H1 (cell line): ENCODE data around the gene PFKFB3. TPM values are rescaled to one million over a fixed set of nuclear protein-coding genes. Genes with fewer than 3 reads are reported as not detected.

ENCODE experiments used
- CTCF ChIA-PET: fragments of 300-600 bp; sonication (Branson Sonifier 250); formaldehyde crosslinking; loops from one replicate; lab custom pipeline; 2021; ENCODE audit not compliant: partially characterized antibody; lab: Charles Lee
- POLR2A ChIA-PET: fragments of 300-600 bp; sonication (Branson Sonifier 250); formaldehyde crosslinking; loops from one replicate; lab custom pipeline; 2021; ENCODE audit warnings: inconsistent platforms; ENCODE audit not compliant: partially characterized antibody; lab: Charles Lee
- DNase-seq, 2 experiments: peaks; one replicate each; pipeline versions ENCODE4 v3.0.0 to v3.0.0-alpha.2; 2010 to 2022; ENCODE audit warnings: low spot score in 2 of 2, low read depth in 1 of 2, mixed read lengths in 1 of 2
- FAIRE-seq: peaks from 2 replicates; lab custom pipeline; 2011; peaks lifted over from hg19 to GRCh38; lab: Jason Lieb, UNC
- H2AFZ ChIP-seq: 2 replicates; pipeline ENCODE4 v1.8.1; 2012; ENCODE audit warnings: low read length, inconsistent platforms
- H2AK5ac ChIP-seq: 2 replicates; pipeline ENCODE4 v1.6.1; 2013; ENCODE audit warnings: low read depth, low read length
- H2BK120ac ChIP-seq: replicated peaks from 2 replicates; pipeline ENCODE3; 2013; ENCODE audit warnings: low read depth, low read length, inconsistent platforms
- H2BK12ac ChIP-seq: 2 replicates; pipeline ENCODE4 v1.6.1; 2013; ENCODE audit warnings: low read depth, low read length
- H2BK15ac ChIP-seq: 2 replicates; pipeline ENCODE4 v1.6.1; 2013; ENCODE audit warnings: low read length
- H2BK20ac ChIP-seq: 2 replicates; pipeline ENCODE4 v1.6.1; 2013; ENCODE audit warnings: low read length
- H2BK5ac ChIP-seq: 2 replicates; pipeline ENCODE4 v1.6.1; 2013; ENCODE audit warnings: low read depth, low read length
- H3K14ac ChIP-seq: 2 replicates; pipeline ENCODE4 v1.6.1; 2013; ENCODE audit warnings: inconsistent platforms; ENCODE audit not compliant: insufficient read length
- H3K18ac ChIP-seq: 2 replicates; pipeline ENCODE4 v1.6.1; 2013; ENCODE audit warnings: low read length; ENCODE audit errors: extremely low read depth
- H3K23ac ChIP-seq: 2 replicates; pipeline ENCODE4 v1.6.1; 2013; ENCODE audit warnings: inconsistent platforms; ENCODE audit not compliant: insufficient read length
- H3K23me2 ChIP-seq: 2 replicates; pipeline ENCODE4 v1.6.1; 2013; ENCODE audit warnings: low read depth, low read length
- H3K27ac ChIP-seq: 2 replicates; pipeline ENCODE4 v1.6.1; 2011; ENCODE audit warnings: low read depth, low read length, inconsistent platforms
- H3K27me3 ChIP-seq, 4 experiments: replicated peaks in 1 of 4; 1 replicate in 1 of 4; 2 replicates in 3 of 4; pipeline versions ENCODE4 v1.6.1 to v1.8.1; 2011 to 2013; ENCODE audit warnings: low read length in 3 of 4, mild to moderate bottlenecking in 3 of 4, inconsistent platforms in 2 of 4, mixed read lengths in 2 of 4, moderate library complexity in 1 of 4; ENCODE audit not compliant: control insufficient read depth in 3 of 4, insufficient read depth in 3 of 4; ENCODE audit errors: extremely low read depth in 1 of 4
- H3K36me3 ChIP-seq, 4 experiments: 2 replicates each; pipeline versions ENCODE4 v1.6.1 to v1.8.1; 2011 to 2013; ENCODE audit warnings: mild to moderate bottlenecking in 4 of 4, low read length in 3 of 4, moderate library complexity in 2 of 4, control low read depth in 1 of 4, inconsistent platforms in 1 of 4; ENCODE audit not compliant: insufficient read depth in 4 of 4, control insufficient read depth in 2 of 4
- H3K4ac ChIP-seq: replicated peaks from 2 replicates; pipeline ENCODE3; 2013; ENCODE audit warnings: low read length, low read depth, mixed read lengths, inconsistent platforms; ENCODE audit not compliant: insufficient read length
- H3K4me1 ChIP-seq, 4 experiments: replicated peaks in 1 of 4; 1 replicate in 1 of 4; 2 replicates in 3 of 4; pipeline versions ENCODE4 v1.6.1 to v1.8.1; 2011 to 2013; ENCODE audit warnings: low read length in 3 of 4, inconsistent platforms in 2 of 4, mixed read lengths in 1 of 4; ENCODE audit not compliant: insufficient read depth in 4 of 4, control insufficient read depth in 3 of 4
- H3K4me2 ChIP-seq, 2 experiments: 2 replicates each; pipeline versions ENCODE4 v1.6.1 to v1.8.1; 2011 to 2013; ENCODE audit warnings: low read depth in 2 of 2, low read length in 2 of 2, control low read depth in 1 of 2, inconsistent platforms in 1 of 2, mild to moderate bottlenecking in 1 of 2; ENCODE audit not compliant: insufficient read depth in 1 of 2
- H3K4me3 ChIP-seq, 4 experiments: fragments of 200-600, 300-600 bp in 1 of 4; sonication (generic), shearing (Covaris generic), sonication (Bioruptor Twin) in 1 of 4; 2 replicates each; pipeline versions ENCODE4 v1.5.1 to v1.8.1; 2011 to 2016; ENCODE audit warnings: low read length in 4 of 4, low read depth in 3 of 4, control low read depth in 2 of 4, inconsistent platforms in 2 of 4, mild to moderate bottlenecking in 2 of 4, mixed read lengths in 1 of 4, moderate library complexity in 1 of 4; ENCODE audit not compliant: insufficient read depth in 2 of 4; ENCODE audit errors: extremely low read depth in 1 of 4
- H3K56ac ChIP-seq: replicated peaks from 2 replicates; pipeline ENCODE3; 2013; ENCODE audit warnings: low read depth, mild to moderate bottlenecking, mixed read lengths, low read length, inconsistent platforms; ENCODE audit not compliant: insufficient read length
- H3K79me1 ChIP-seq: 2 replicates; pipeline ENCODE4 v1.6.1; 2013; ENCODE audit warnings: low read depth, low read length, control low read depth
- H3K79me2 ChIP-seq, 2 experiments: 2 replicates each; pipeline versions ENCODE4 v1.6.1 to v1.8.1; 2012 to 2013; ENCODE audit warnings: low read length in 2 of 2, mild to moderate bottlenecking in 2 of 2, inconsistent platforms in 1 of 2; ENCODE audit not compliant: insufficient read depth in 2 of 2, control insufficient read depth in 1 of 2
- H3K9ac ChIP-seq, 4 experiments: replicated peaks in 1 of 4; 1 replicate in 1 of 4; 2 replicates in 3 of 4; pipeline versions ENCODE4 v1.6.1 to v1.8.1; 2011 to 2013; ENCODE audit warnings: low read depth in 3 of 4, low read length in 3 of 4, control low read depth in 2 of 4, mild to moderate bottlenecking in 2 of 4, moderate library complexity in 2 of 4, inconsistent platforms in 1 of 4; ENCODE audit errors: extremely low read depth in 1 of 4
- H3K9me3 ChIP-seq, 2 experiments: 2 replicates each; pipeline versions ENCODE4 v1.6.1 to v1.8.1; 2012 to 2013; ENCODE audit warnings: mild to moderate bottlenecking in 2 of 2, moderate library complexity in 2 of 2, control low read depth in 1 of 2, inconsistent platforms in 1 of 2, low read depth in 1 of 2, low read length in 1 of 2, mixed read lengths in 1 of 2; ENCODE audit not compliant: insufficient read depth in 2 of 2
- H4K20me1 ChIP-seq, 2 experiments: replicated peaks in 1 of 2; 2 replicates each; pipeline versions ENCODE3 to v1.8.1; 2011 to 2013; ENCODE audit warnings: inconsistent platforms in 2 of 2, low read length in 2 of 2, mild to moderate bottlenecking in 1 of 2; ENCODE audit not compliant: insufficient read depth in 2 of 2, control insufficient read depth in 1 of 2
- H4K5ac ChIP-seq: 2 replicates; pipeline ENCODE4 v1.6.1; 2013; ENCODE audit warnings: low read length, low read depth, mixed read lengths, inconsistent platforms; ENCODE audit not compliant: insufficient read length
- H4K8ac ChIP-seq: 2 replicates; pipeline ENCODE4 v1.8.0; 2013; ENCODE audit warnings: mild to moderate bottlenecking, moderate library complexity, low read length, inconsistent platforms; ENCODE audit not compliant: insufficient read depth; ENCODE audit errors: extremely low read depth
- H4K91ac ChIP-seq: replicated peaks from 2 replicates; pipeline ENCODE3; 2013; ENCODE audit warnings: low read length, mixed read lengths, inconsistent platforms; ENCODE audit not compliant: insufficient read length
- KDM4A ChIP-seq: IDR thresholded peaks from one replicate; pipeline ENCODE4 v1.7.1; 2012; ENCODE audit warnings: low read depth, mild to moderate bottlenecking, moderate library complexity, low read length, inconsistent platforms; ENCODE audit not compliant: severe bottlenecking
- WGBS, 2 experiments: shearing (Covaris generic) in 1 of 2; methylation state at CpG; one replicate each; pipeline versions ENCODE4 v1.1.6 to v1.1.7; 2013 to 2015; ENCODE audit warnings: low lambda C conversion rate in 2 of 2, mixed read lengths in 2 of 2, inconsistent platforms in 1 of 2, low coverage in 1 of 2, missing lambda C conversion rate in 1 of 2; ENCODE audit not compliant: insufficient replicate concordance in 2 of 2, insufficient coverage in 1 of 2, insufficient read length in 1 of 2; ENCODE audit errors: extremely low coverage in 1 of 2, missing lambda C conversion rate in 1 of 2; 5-methylcytosine and 5-hydroxymethylcytosine counted together
- polyA plus RNA-seq, 7 experiments: library from polyadenylated mRNA; depleted of rRNA in 3 of 7; stranded (reverse) in 5 of 7; unstranded in 2 of 7; fragments of >200 nt in 5 of 7; fragments of 200-250 nt in 2 of 7; gene quantifications; 1 replicate in 5 of 7; 2 replicates in 1 of 7; 4 replicates in 1 of 7; pipeline versions ENCODE4 v1.2.1 to v1.2.3, GENCODE V29; 2011 to 2013; ENCODE audit warnings: missing spikeins in 2 of 7, mixed read lengths in 2 of 7
- total RNA-seq: library from RNA; stranded (reverse); fragmentation: NEBNext Ultra II Directional; extraction: Animal tissue kit (Norgen Biotek cat#: 25700); gene quantifications from 2 replicates; pipeline ENCODE4 v1.2.1, GENCODE V29; 2021

The PFKFB3 gene
- total and polyA plus RNA-seq, 2 of the 8 experiments (the other 6 are each of a cell fraction or from before 2014, with no cell fraction given), result 15.6 to 32.0 TPM

GRCh38 chr10:6240254-6240653 is 37.5 kb downstream of the PFKFB3 start:
- H2BK12ac ChIP-seq, result no peak overlapping the region
- H3K4me1 ChIP-seq, result no peaks in the 10 kb centered on the region
- H3K27me3 ChIP-seq, result no peaks in the 10 kb centered on the region
- no peak overlapping the region for H3K9ac ChIP-seq
- no peaks in the 10 kb centered on the region for H3K36me3 ChIP-seq
- no peak overlapping the region for H4K5ac ChIP-seq
- H2AK5ac ChIP-seq, result no peak overlapping the region
- no peak overlapping the region for H3K27ac ChIP-seq
- no peak overlapping the region for H2BK120ac ChIP-seq
- H4K20me1 ChIP-seq, result peaks cover 0 to 2% of the 10 kb centered on the region in 2 experiments
- CTCF ChIA-PET, result interaction anchor here (1.0 kb wide), 1 partner anchor 35 kb away, joined by 3 read pairs; no protein-coding TSS in a partner anchor
- POLR2A ChIA-PET, result no interaction called here
- no peaks in the 10 kb centered on the region for H3K23me2 ChIP-seq
- DNase-seq, result no peak
- FAIRE-seq, result no peak
- no peak overlapping the region for H3K14ac ChIP-seq
- no peak overlapping the region for H3K56ac ChIP-seq
- TF ChIP-seq KDM4A, result no peak
- H2BK5ac ChIP-seq, result no peak overlapping the region
- no peak overlapping the region for H3K4me3 ChIP-seq
- H2BK20ac ChIP-seq, result no peak overlapping the region
- no peak overlapping the region for H3K18ac ChIP-seq
- no peaks in the 10 kb centered on the region for H3K9me3 ChIP-seq
- H4K8ac ChIP-seq, result no peak overlapping the region
- 88% methylated on average over 16 of the region's 16 CpGs; no CpG with 5 or more reads in 1 of the 2 experiments for WGBS, 2 experiments
- H3K23ac ChIP-seq, result no peak overlapping the region
- no peak overlapping the region for H2BK15ac ChIP-seq
- no peaks in the 10 kb centered on the region; the same call in 1 of the 2 replicates for H3K79me1 ChIP-seq
- no peak overlapping the region for H2AFZ ChIP-seq
- H3K4me2 ChIP-seq, result no peak overlapping the region
- no peak overlapping the region for H3K4ac ChIP-seq
- H4K91ac ChIP-seq, result no peak overlapping the region
- no peaks in the 10 kb centered on the region for H3K79me2 ChIP-seq
